Measurements from ENCODE around the gene PTPRE.

Gene PTPRE

DNA sequence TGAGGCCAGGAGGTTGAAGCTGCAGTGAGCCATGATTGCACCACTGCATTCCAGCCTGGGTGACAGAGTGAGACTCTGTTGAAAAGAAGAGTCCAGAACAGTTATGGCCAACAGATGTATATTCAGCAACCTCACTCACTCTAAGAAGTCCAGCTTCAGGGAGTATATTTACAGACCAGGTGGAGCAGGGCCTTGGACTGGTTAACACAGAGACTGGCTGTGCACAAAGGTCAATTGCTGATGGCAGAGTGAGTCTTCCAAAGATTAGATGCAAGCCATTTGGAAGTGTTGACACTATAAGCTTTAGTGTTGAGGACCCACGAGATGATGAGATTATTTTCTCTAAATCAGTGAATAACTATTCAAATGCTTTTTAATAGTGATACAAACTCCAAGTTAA, 39.1 kb upstream of the PTPRE start:
- Histone ChIP-seq H3K27ac (ENCODE audit: poor library complexity, severe bottlenecking) (no peak overlapping the region), H3K27me3 (ENCODE audit: insufficient read depth, poor library complexity, severe bottlenecking) (peaks cover 3% of the 10 kb centered on the region), H3K4me3 (ENCODE audit: severe bottlenecking) (no peak overlapping the region), H3K9me3 (ENCODE audit: severe bottlenecking) (peaks cover 11% of the 10 kb centered on the region), H3K36me3 (ENCODE audit: low read depth) (no peaks in the 10 kb centered on the region), H3K4me1 (ENCODE audit: insufficient read depth, poor library complexity, severe bottlenecking) (no peaks in the 10 kb centered on the region)
- TF ChIP-seq CTCF (IDR thresholded peaks at IDR 0.05; ENCODE audit: poor library complexity, severe bottlenecking), result no peak
- ATAC-seq (ENCODE audit: low read depth), result no peak
- DNase-seq (ENCODE audit: low spot score), result no peak

- Histone ChIP-seq H3K36me3 (ENCODE audit: low read depth) (no peaks in the 10 kb centered on the region), H3K27me3 (ENCODE audit: insufficient read depth, poor library complexity, severe bottlenecking) (peaks cover 3% of the 10 kb centered on the region), H3K4me3 (ENCODE audit: severe bottlenecking) (no peak overlapping the region), H3K9me3 (ENCODE audit: severe bottlenecking) (peaks cover 9% of the 10 kb centered on the region), H3K27ac (ENCODE audit: poor library complexity, severe bottlenecking) (no peak overlapping the region), H3K4me1 (ENCODE audit: insufficient read depth, poor library complexity, severe bottlenecking) (no peaks in the 10 kb centered on the region)
- no peak for TF ChIP-seq CTCF (IDR thresholded peaks at IDR 0.05; ENCODE audit: poor library complexity, severe bottlenecking)
- ATAC-seq (ENCODE audit: low read depth), result no peak
- no peak for DNase-seq (ENCODE audit: low spot score)
Observed at GRCh38 chr10:127869329-127869728, 37.6 kb upstream of the PTPRE start.

DNA sequence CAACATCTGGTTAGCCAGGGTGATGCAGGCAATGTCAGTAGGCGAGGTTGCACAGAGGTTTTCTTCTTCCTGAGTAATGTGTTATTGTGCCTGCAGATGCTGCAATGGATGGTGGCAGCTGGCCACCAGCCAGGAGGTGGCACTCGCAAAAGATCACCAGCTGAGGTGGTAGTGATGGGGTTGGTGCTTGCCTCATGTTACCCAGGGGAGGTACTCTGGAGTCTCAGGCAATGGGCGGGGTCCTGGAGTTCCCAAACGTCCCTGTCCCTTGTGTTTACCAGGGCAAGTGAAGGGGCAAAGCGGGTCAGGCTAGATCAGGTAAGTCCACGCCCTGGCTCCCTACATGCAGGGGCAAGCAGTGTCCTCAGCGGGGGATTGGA, 35.3 kb upstream of the PTPRE start:
- H3K36me3 ChIP-seq (ENCODE audit: low read depth), result no peaks in the 10 kb centered on the region
- ATAC-seq (ENCODE audit: low read depth) (no peak; the same call in 2 of the 3 replicates), DNase-seq (ENCODE audit: low spot score) (no peak)
- H3K4me3 ChIP-seq (ENCODE audit: severe bottlenecking), result no peak overlapping the region
- peaks cover 3% of the 10 kb centered on the region for H3K27me3 ChIP-seq (ENCODE audit: insufficient read depth, poor library complexity, severe bottlenecking)
- no peak for TF ChIP-seq CTCF (IDR thresholded peaks at IDR 0.05; ENCODE audit: poor library complexity, severe bottlenecking)
- peaks cover 9% of the 10 kb centered on the region for H3K9me3 ChIP-seq (ENCODE audit: severe bottlenecking)
- H3K4me1 ChIP-seq (ENCODE audit: insufficient read depth, poor library complexity, severe bottlenecking), result no peaks in the 10 kb centered on the region
- H3K27ac ChIP-seq (ENCODE audit: poor library complexity, severe bottlenecking), result no peak overlapping the region

DNA sequence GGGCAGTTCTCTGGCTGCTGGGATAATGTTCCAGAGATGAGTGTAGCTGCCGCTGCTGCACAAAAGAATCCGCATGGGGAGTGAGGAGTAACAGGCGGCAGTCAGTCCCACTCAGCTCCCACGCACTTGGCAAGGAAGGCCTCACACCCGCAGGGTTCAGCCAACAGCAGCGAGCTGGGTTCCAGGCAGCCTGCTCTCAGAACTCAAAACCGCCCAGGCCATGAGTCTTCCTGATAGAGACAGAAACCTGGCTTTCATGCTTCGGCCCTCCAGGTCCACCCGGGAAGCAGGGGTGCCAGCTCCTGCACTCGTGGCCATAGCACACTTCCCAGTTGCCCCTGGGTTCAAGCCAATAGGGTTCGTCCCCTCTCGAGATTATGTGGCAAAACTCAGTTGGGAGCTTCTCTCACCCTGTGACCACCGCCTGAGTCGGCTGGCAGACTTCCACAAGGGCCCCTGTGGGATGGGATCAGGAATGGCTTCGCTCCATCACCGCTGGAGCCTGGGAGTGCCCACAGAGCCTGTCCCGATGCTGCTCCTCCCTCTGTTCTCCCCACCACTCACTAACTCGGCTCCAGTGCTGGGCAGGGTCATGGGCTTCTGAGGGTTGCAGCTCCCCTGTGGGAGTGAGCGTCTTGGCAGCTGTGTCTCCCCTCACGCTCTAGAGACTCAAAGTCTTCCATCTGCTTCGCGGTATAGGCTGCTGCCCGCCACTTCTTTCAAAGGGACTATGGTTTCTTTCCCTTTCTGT, 34.7 kb upstream of the PTPRE start:
- peaks cover 9% of the 10 kb centered on the region for H3K9me3 ChIP-seq (ENCODE audit: severe bottlenecking)
- TF ChIP-seq CTCF (IDR thresholded peaks at IDR 0.05; ENCODE audit: poor library complexity, severe bottlenecking), result no peak
- no peak overlapping the region for H3K27ac ChIP-seq (ENCODE audit: poor library complexity, severe bottlenecking)
- ATAC-seq (ENCODE audit: low read depth) (peak; percentile 50; the same call in 2 of the 3 replicates), DNase-seq (ENCODE audit: low spot score) (no peak)
- H3K4me1 ChIP-seq (ENCODE audit: insufficient read depth, poor library complexity, severe bottlenecking), result no peaks in the 10 kb centered on the region
- H3K36me3 ChIP-seq (ENCODE audit: low read depth), result no peaks in the 10 kb centered on the region
- peaks cover 3% of the 10 kb centered on the region for H3K27me3 ChIP-seq (ENCODE audit: insufficient read depth, poor library complexity, severe bottlenecking)
- H3K4me3 ChIP-seq (ENCODE audit: severe bottlenecking), result no peak overlapping the region
